Gastrocnemius medialis (tissue), 4 donors: ENCODE measurements around the gene STK4. TPM values are rescaled to one million over a fixed set of nuclear protein-coding genes. Genes with fewer than 3 reads are reported as not detected.

ENCODE experiments used
- ATAC-seq, 2 donors: fragments of 150-250 bp; one replicate each; pipeline ENCODE4 v1.9.1; 2016
- DNase-seq, 2 donors: peaks; one replicate each; pipeline ENCODE4 v3.0.0-alpha.2; 2019
- H3K27ac ChIP-seq, 4 donors: fragments of 200-600 bp; sonication (generic); 1 replicate in 1 of 4; 2 replicates in 3 of 4; pipeline ENCODE4 v1.5.1; 2016 to 2018; ENCODE audit warnings: mild to moderate bottlenecking in 2 of 4, moderate library complexity in 1 of 4
- H3K27me3 ChIP-seq, 3 donors: fragments of 200-600 bp; sonication (generic) in 2 of 3; 1 replicate in 1 of 3; 2 replicates in 2 of 3; pipeline versions ENCODE4 v1.5.1 to v1.6.0; 2016 to 2019; ENCODE audit warnings: mild to moderate bottlenecking in 1 of 3, moderate library complexity in 1 of 3
- H3K36me3 ChIP-seq, 2 donors: fragments of 200-600 bp; sonication (generic) in 1 of 2; one replicate each; pipeline ENCODE4 v1.5.1; 2017 to 2018
- H3K4me1 ChIP-seq, 2 donors: fragments of 200-600 bp; sonication (generic) in 1 of 2; one replicate each; pipeline ENCODE4 v1.5.1; 2016 to 2017; ENCODE audit warnings: mild to moderate bottlenecking in 2 of 2
- H3K4me3 ChIP-seq, 4 donors: fragments of 200-600 bp; sonication (generic) in 3 of 4; 1 replicate in 1 of 4; 2 replicates in 3 of 4; pipeline ENCODE4 v1.5.1; 2016 to 2019; ENCODE audit warnings: mild to moderate bottlenecking in 2 of 4
- H3K9me3 ChIP-seq, 3 donors: fragments of 200-600 bp; sonication (generic) in 2 of 3; 1 replicate in 1 of 3; 2 replicates in 2 of 3; pipeline ENCODE4 v1.5.1; 2016 to 2019
- POLR2A ChIP-seq, 2 donors: fragments of 450-650 bp; IDR thresholded peaks; one replicate each; pipeline ENCODE4 v1.6.1; 2017; ENCODE audit warnings: antibody characterized with exemption in 2 of 2, mild to moderate bottlenecking in 2 of 2, moderate library complexity in 2 of 2
- in situ Hi-C, 4 donors: fragments of 200-750 bp; cut with MboI; loops; one replicate each; pipeline versions ENCODE4 v1.15.0 to v1.8.0; 2017; ENCODE audit warnings: low sequenced_read_pairs in 4 of 4
- intact Hi-C: fragments of 100-400 bp; cut with DNase I; formaldehyde crosslinking; loops from one replicate; pipeline ENCODE4 v1.15.1; 2023; ENCODE audit warnings: low total_unique reads
- total RNA-seq, 4 donors: library from RNA; depleted of rRNA; stranded (reverse); fragments of >200 nt; gene quantifications; one replicate each; pipeline versions ENCODE4 v1.1.0 to v1.2.3, GENCODE V29; 2016
- TF ChIP-seq, protein P1 (sequence below), 5 experiments: fragments of 450-650 bp in 3 of 5; fragments of 200-600 bp in 2 of 5; sonication (generic) in 2 of 5; IDR thresholded peaks in 4 of 5; conservative IDR thresholded peaks in 1 of 5; 1 replicate in 4 of 5; 2 replicates in 1 of 5; pipeline ENCODE4 v1.5.1; 2016 to 2019; ENCODE audit warnings: antibody characterized with exemption in 5 of 5, mild to moderate bottlenecking in 3 of 5, moderate library complexity in 3 of 5

STK4 gene
- total RNA-seq, 4 donors from 2014 or later, result 4.5 to 6.4 (median 5.5) TPM

- Histone ChIP-seq H3K27me3 (no peaks in the 10 kb centered on the region), H3K27ac (no peak overlapping the region), H3K4me1 (no peaks in the 10 kb centered on the region), H3K4me3 (no peak overlapping the region), H3K9me3 (no peaks in the 10 kb centered on the region), H3K36me3 (no peaks in the 10 kb centered on the region)
- in situ Hi-C loops (loop anchor here in 1 of 4 donors (25.0 kb wide), 1 partner anchor 745 kb away; no protein-coding TSS in a partner anchor), intact Hi-C loops (loop anchor here (10.0 kb wide), 1 partner anchor 78 kb away; no protein-coding TSS in a partner anchor)
- ATAC-seq, result no peak
- TF ChIP-seq POLR2A (IDR thresholded peaks at IDR 0.05), result no peak
- TF ChIP-seq, protein P1, sequence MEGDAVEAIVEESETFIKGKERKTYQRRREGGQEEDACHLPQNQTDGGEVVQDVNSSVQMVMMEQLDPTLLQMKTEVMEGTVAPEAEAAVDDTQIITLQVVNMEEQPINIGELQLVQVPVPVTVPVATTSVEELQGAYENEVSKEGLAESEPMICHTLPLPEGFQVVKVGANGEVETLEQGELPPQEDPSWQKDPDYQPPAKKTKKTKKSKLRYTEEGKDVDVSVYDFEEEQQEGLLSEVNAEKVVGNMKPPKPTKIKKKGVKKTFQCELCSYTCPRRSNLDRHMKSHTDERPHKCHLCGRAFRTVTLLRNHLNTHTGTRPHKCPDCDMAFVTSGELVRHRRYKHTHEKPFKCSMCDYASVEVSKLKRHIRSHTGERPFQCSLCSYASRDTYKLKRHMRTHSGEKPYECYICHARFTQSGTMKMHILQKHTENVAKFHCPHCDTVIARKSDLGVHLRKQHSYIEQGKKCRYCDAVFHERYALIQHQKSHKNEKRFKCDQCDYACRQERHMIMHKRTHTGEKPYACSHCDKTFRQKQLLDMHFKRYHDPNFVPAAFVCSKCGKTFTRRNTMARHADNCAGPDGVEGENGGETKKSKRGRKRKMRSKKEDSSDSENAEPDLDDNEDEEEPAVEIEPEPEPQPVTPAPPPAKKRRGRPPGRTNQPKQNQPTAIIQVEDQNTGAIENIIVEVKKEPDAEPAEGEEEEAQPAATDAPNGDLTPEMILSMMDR (IDR thresholded peaks at IDR 0.05 in 4 of 5, conservative IDR thresholded peaks at IDR 0.05 in 1 of 5), result no peak
- no peak for DNase-seq
Measured at GRCh38 chr20:45017281-45017680, 51.0 kb downstream of the STK4 start.

DNA sequence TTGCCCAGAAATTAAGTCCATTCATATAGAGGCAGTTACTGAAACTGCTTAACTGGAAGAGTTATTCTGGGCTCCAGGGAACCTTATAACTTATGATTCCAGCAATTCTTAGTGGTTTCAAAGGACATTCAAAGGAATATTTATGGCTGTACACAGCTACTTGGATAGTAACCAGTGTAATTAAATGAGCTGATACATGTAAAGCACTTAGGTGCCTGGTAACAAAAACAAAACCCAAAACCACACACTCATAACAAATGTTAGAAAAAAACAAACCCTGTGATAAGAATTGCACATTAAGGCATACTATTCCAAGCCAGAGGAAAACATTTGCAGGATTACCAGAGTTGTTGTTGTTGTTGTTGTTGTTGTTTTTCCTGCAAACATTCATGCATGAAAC lies 51.5 kb downstream of the STK4 start:
- ATAC-seq, result no peak
- no peak overlapping the region for H3K27ac ChIP-seq
- intact Hi-C loops, result loop anchor here (10.0 kb wide), 1 partner anchor 77 kb away; no protein-coding TSS in a partner anchor
- no peak for DNase-seq
- in situ Hi-C loops, result loop anchor here in 1 of 4 donors (25.0 kb wide), 1 partner anchor 744 kb away; no protein-coding TSS in a partner anchor
- no peak overlapping the region for H3K4me3 ChIP-seq
- H3K27me3 ChIP-seq, result no peaks in the 10 kb centered on the region
- H3K4me1 ChIP-seq, result no peaks in the 10 kb centered on the region
- H3K36me3 ChIP-seq, result no peaks in the 10 kb centered on the region
- no peak for TF ChIP-seq POLR2A (IDR thresholded peaks at IDR 0.05)
- TF ChIP-seq, protein P1 (IDR thresholded peaks at IDR 0.05 in 4 of 5, conservative IDR thresholded peaks at IDR 0.05 in 1 of 5), result no peak
- H3K9me3 ChIP-seq, result no peaks in the 10 kb centered on the region

GRCh38 chr20:45019027-45019761 lies 52.9 kb downstream of the STK4 start:
- TF ChIP-seq POLR2A (IDR thresholded peaks at IDR 0.05), result no peak
- TF ChIP-seq, protein P1 (IDR thresholded peaks at IDR 0.05 in 4 of 5, conservative IDR thresholded peaks at IDR 0.05 in 1 of 5), result no peak
- Histone ChIP-seq H3K4me3 (no peak overlapping the region), H3K27me3 (no peaks in the 10 kb centered on the region), H3K36me3 (no peaks in the 10 kb centered on the region), H3K27ac (no peak overlapping the region), H3K4me1 (no peaks in the 10 kb centered on the region), H3K9me3 (no peaks in the 10 kb centered on the region)
- intact Hi-C loops, result loop anchor here (10.0 kb wide), 1 partner anchor 76 kb away; no protein-coding TSS in a partner anchor
- DNase-seq (no peak), ATAC-seq (no peak)
- in situ Hi-C loops, result loop anchor here in 1 of 4 donors (25.0 kb wide), 1 partner anchor 743 kb away; no protein-coding TSS in a partner anchor

DNA sequence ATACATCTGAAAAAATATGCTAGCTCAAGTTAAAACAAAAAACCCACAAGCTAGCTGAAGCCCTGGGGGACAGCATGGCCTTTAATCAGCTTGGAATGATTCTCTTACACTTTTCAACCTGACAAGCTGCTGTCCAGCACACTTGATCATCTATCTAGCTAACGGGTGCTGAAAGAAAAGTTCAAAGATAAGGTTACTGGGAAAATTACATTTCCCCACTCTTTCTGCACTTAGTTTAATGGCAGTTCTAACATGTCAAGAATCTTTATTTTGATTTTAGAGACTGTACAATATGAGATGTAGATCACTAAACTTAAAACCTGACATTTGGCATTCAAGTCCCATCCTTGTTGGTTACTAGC lies 53.4 kb downstream of the STK4 start:
- DNase-seq (no peak), ATAC-seq (no peak)
- no peak for TF ChIP-seq POLR2A (IDR thresholded peaks at IDR 0.05)
- TF ChIP-seq, protein P1 (IDR thresholded peaks at IDR 0.05 in 4 of 5, conservative IDR thresholded peaks at IDR 0.05 in 1 of 5), result no peak
- Histone ChIP-seq H3K9me3 (no peaks in the 10 kb centered on the region), H3K27me3 (no peaks in the 10 kb centered on the region), H3K36me3 (peaks cover 0 to under 1% of the 10 kb centered on the region in 2 donors), H3K27ac (no peak overlapping the region), H3K4me3 (no peak overlapping the region), H3K4me1 (no peaks in the 10 kb centered on the region)
- intact Hi-C loops, result loop anchor here (10.0 kb wide), 1 partner anchor 75 kb away; no protein-coding TSS in a partner anchor
- in situ Hi-C loops, result loop anchor here in 1 of 4 donors (25.0 kb wide), 1 partner anchor 743 kb away; no protein-coding TSS in a partner anchor
